SKM-1 (cell line): ENCODE data around the gene COL23A1.

ENCODE experiments used
- DNase-seq: peaks from one replicate; lab custom pipeline; 2025; ENCODE audit not compliant: unreplicated experiment; lab: John Stamatoyannopoulos, UW

COL23A1 gene

GRCh38 chr5:178348356-178349074 is 241.7 kb downstream of the COL23A1 start:
- DNase-seq = no peak

DNA sequence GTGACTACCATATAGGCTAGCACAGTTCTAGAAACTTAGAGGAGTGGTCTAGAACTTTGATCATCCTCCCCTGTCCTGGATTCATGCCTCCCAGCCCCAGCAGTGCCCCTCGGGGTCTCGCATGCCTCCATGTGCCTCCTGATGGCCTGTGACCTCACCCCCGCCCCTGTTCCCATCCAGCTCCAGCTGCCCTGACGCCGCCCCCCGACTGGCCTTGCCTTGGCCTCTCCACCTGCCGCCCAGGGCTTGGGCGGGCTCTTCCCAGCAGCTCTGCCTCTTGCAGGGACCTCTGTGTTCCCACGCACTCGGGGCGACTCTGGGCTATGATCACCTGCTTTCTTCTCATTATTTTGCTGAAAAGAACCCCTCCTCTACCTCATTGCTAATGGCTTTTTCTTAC is 242.2 kb downstream of the COL23A1 start:
- DNase-seq = no peak

DNA sequence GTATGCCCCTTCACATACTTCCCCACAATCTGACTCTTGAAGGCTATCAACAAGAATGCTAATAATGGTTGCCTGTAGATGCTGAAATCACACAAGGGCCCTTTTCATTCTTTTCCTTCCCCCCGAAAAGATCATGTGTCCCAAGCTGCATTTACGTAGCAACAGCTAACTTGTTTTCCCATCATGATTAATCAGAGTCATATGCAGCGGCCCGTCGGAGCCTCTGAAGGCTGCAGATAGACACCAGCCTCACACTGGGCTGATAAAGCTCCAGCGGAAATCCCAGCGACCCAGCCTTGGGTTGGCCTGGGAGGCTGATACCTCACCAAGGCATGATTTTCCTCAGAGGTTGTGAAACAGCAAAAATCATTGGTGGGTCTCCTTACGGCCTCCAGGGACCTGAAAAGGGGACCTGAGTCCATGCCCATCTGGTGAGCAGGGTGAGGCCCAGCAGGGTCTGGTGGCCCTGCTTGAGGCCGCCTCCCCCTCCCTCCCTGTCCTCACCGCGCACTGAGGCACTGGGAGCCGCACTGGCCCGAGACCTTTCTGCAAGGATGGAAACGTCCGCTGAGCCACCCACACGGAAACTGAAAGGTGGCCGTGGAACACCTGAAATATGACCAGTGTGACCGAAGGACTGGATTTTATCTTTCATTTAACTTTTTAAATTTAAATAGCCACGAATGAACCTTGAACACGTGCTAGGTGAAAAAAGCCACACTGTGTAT is 243.4 kb downstream of the COL23A1 start:
- no peak for DNase-seq

- DNase-seq = no peak
Measured at GRCh38 chr5:178343306-178343705, 246.9 kb downstream of the COL23A1 start.

DNA sequence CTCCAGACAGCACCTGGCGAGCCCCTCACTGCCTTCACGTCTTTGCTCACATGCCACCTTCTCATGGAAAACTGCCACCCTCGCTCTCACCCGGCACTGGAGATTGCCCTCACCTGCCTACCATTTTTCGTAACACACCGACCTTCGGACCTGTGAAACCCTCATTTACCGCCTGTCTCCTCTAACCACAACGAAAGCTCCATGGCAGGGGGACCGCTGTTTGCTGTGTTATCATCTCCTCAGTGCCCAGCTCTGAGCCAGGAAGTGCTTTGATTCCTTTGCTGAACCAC is 248.4 kb downstream of the COL23A1 start:
- DNase-seq = no peak

DNA sequence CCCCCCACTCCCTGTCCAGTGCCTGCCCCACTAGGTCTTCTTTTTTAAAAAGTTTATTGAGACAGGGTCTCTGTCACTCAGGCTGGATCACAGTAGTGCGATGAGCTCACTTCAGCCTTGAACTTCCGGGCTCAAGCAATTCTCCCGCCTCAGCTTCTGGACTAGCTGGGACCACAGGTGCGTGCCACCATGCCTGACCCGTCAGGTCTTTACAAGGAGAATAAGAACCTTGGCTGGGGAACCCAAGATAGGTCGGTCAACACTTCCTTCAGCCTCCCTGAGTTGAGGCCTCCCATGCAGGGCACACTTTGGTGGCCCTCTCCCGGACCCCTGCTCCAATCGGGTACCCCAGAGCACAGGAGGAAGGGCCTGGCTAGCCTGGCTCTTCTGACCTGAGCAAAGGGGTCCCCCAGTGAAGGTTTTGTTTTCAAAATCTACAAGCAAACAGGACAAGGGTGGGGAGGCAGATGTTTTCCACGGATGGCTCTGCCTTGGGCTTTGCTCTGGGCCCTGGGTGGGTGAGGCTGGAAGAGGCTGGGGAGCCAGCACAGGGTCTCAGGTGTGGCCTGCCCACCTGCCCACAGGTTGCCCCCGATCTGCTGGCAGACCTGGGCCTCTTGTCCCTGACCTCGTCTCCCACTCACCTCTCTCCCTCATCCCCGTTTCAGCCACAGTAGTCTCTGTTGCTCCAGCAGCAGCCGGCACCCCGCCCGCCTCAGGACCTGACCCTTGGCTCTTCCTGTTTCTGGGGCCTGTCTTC is 248.9 kb downstream of the COL23A1 start:
- no peak for DNase-seq

DNA sequence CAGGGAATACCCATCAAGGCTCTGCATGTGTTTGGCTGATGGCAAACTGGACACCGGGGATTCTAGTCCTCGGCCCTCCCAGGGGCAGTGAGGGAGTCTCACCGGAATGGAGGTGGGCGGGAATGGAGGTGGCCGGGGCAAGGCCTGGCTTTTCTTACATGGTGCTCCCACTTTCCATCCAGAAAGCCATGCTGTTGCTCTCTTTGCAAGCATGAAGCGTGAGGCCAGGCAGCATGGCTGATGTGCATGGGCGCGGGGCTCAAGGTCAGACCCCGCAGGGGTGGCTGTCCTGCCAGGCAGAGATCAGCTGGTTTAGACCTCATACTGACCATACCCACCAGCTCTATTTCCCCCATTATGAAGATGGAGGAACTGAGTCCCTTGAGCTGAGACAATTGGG is 249.6 kb downstream of the COL23A1 start:
- no peak for DNase-seq

DNA sequence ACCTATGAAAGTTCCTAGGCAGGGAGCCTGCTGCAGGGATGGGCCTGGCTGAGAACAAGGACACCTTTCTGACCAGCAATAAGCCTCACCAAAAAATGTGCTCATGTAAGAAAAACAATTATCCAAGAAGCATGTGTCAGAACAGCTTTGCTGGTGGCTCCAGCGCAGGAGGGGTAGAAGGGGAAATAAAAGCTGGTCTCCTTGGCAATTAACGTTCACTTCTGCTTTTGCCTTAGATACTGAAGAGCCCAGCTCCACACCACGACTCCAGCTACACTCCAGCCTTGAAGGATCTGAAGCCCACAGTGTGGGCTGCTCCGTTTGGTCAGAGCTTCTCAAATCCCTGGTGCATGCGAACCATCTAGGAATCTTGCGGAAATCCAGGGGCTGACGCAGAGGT is 250.0 kb downstream of the COL23A1 start:
- DNase-seq = peak; percentile 74

DNA sequence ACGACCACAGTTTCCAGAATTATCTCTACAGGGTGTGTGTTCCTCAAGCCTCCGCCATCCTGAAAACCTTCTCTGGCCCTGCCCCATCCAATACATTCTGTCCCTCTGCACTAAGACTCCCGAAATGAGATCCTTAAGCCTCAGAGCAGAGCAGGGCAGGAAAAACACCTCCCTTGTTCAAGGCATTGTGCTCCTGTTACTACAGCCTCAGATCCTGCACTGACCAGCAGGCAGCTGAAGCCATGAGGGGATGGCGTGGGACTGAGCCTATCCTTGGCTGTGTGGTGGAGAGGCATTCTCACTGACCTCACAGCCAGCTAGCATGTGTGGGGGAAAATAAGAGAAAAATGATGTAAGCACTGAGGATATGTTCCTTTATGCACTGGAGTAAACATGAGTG is 250.9 kb downstream of the COL23A1 start:
- no peak for DNase-seq

GRCh38 chr5:178338750-178339144 is 251.4 kb downstream of the COL23A1 start:
- no peak for DNase-seq

GRCh38 chr5:178338126-178338749 is 252.0 kb downstream of the COL23A1 start:
- DNase-seq = no peak

DNA sequence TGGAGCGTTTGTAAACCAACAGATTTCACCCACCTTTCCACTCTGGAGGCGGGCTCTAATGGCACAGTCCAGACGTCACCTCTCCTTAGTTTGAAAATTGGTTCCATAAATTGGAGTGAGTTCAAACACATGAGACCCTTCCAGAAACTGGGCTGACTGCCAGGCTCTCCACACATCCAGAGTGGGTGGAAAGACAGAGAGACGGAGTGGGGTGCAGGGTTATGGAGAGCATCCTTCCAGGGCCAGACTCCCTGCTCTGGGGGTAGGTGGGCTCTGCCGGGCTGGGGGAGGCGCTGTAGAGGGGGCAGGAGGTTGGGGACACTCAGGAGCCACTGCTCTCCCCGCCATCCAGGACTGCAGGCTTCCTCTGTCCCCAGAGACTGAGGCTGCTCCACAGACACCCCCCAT is 252.9 kb downstream of the COL23A1 start:
- no peak for DNase-seq

DNA sequence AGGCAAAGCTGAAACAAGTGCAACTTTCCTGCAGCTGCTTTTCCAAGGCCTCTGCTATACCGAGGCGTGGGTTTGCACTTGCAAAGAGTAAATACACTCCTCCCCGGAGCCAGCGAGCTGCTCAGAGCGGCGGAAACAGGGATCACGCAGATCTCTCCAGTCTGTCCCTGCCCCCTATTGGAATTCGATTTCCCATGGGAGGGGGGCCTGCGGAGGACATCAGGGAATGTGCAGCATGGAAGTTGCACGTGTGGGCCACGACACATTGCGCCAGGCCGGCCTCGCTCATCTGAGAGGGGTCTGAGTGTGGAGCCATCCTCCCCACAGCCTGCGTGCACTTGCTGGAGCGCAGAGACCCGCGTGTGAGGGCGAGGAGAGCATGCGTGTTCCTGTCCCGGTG is 253.3 kb downstream of the COL23A1 start:
- DNase-seq = no peak

GRCh38 chr5:178335302-178336030 is 254.7 kb downstream of the COL23A1 start:
- DNase-seq = no peak

DNA sequence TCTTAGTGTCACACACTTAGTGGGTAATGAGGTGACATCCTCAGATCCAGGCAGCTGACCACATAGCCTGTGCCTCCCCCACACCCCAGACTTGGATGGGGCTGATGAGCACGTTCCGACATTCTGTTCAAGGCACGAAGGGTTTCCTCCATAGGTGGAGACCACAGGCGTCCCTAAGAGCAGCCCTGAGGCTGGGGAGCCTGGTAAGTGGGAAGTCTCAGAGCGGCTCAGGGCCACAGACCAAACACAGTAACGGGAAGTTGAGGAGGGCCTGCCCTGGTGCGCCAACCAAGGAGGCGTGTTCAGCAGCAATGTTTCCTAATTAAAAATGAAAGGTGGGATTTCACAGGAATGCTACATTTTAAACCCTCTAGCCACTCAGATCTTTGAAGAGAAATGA is 255.3 kb downstream of the COL23A1 start:
- no peak for DNase-seq

DNA sequence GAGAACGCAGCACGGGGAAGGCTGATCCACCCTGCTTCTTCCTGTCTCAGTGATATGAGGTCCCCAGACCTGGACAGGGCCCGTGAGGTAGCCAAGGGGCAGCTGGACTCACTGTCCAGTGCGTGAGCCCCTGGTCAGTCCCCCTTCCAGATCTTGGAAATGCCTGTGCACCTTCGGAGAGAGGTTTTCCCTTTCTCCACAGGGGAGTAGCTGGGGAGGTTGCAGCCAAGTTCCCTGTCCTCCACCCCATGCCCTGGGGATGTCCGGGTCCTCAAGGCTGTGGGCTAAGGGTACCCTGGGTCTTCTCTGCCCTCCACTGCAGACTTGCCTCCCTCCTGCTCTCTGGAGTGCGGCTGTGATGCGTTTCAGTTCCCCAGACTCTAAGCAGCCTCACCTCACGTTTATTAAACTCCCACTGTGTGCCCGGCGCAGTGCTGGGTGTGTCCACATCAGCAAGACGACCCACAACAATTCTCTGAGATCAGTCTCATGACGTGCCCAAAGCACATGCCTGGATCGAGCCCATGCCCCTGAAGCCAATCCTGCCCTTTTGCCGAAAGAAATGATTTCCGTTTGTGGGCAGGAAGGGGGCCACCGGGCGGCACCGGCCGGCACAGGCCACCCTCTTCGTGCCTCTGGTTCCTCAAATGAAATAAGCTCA is 256.2 kb downstream of the COL23A1 start:
- no peak for DNase-seq

- no peak for DNase-seq
Measured at GRCh38 chr5:178332210-178332641, 258.0 kb downstream of the COL23A1 start.

DNA sequence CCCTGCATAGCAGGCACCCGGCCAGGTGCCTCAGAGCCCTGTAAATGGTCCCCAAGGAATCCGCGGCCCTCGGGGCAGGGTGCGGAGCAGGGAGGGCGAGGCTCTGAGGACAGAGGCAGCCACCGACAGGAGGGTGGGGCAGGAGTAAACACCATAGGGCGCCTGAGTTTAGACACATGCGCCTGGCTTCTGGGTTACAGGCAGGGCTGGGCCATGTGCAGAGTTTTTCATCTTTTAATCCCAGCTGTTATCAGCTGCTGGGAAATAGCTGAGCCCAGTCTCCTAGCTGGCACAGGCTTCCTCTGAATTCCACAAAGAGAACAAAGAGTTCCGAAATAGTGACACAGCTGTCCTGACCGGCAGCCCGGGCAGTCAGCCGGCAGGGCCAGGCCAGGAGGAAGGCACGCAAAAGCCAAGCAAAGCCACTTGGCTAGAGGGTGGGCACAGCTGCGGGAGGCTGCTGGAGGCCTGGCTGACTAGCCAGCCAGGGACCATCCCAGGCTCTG is 258.6 kb downstream of the COL23A1 start:
- DNase-seq = no peak

DNA sequence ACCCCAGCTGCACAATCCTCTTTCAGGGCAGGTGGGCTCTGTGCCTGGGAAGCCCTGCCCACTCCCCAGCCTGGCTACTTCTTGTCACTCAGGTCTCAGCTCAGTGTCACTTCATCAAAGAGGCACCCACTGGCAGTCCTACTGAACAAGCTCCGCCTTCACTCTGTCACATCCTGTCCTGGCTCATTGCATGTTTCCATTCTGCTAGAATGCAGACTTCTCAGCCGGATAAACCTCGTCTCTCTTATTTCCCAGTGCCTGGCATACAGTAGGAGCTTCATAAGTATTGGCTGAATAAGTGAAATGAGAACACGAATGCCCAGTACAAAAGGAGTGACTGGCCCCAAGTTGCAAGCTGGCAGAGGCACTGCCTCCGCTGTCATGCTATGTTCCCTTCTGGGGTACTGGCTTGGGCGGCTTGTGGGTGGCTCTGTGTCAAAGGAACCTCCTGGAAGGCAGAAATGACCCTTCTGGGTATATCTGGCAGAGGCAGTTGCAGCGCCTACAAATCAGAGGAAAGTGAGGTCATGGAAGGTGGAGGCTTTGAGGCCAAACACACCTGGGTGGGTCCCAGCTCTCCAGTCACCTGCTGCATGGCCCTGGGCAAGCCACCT is 259.3 kb downstream of the COL23A1 start:
- no peak for DNase-seq
